IMR-90 (cell line): ENCODE measurements around the gene PRKN. TPM values are rescaled to one million over a fixed set of nuclear protein-coding genes. Genes with fewer than 3 reads are reported as not detected.

Experiments used
- ATAC-seq: fragments of 200-7000 bp; cut with Tn5 transposase; 2 replicates; pipeline ENCODE4 v1.9.1; 2020; ENCODE audit warnings: low read depth, mild to moderate bottlenecking, moderate library complexity
- BruUV-seq: library from RNA; stranded (reverse); fragments of 400-500 nt; replicated peaks from 2 replicates; lab custom pipeline; 2021; lab: Mats Ljungman, UMichigan
- CTCF ChIA-PET: fragments of 300-600 bp; formaldehyde crosslinking; extraction: SDS; loops from one replicate; lab custom pipeline; 2021; ENCODE audit warnings: antibody characterized with exemption; lab: Yijun Ruan, JAX
- POLR2A ChIA-PET: fragments of 300-600 bp; sonication (Branson Sonifier 250); formaldehyde crosslinking; loops from one replicate; lab custom pipeline; 2022; ENCODE audit warnings: antibody characterized with exemption; ENCODE audit not compliant: unreplicated experiment; lab: Charles Lee
- DNase-seq: peaks from one replicate; pipeline ENCODE4 v3.0.0; 2013
- H2AFZ ChIP-seq: replicated peaks from 2 replicates; pipeline ENCODE3; 2013; ENCODE audit warnings: low read length, mild to moderate bottlenecking; ENCODE audit not compliant: poor library complexity
- H2AK5ac ChIP-seq: 2 replicates; pipeline ENCODE4 v1.6.1; 2013; ENCODE audit warnings: low read depth, low read length, inconsistent platforms
- H2AK9ac ChIP-seq: replicated peaks from 2 replicates; pipeline ENCODE3; 2013; ENCODE audit warnings: mild to moderate bottlenecking, low read depth, low read length, moderate library complexity; ENCODE audit not compliant: poor library complexity
- H2BK120ac ChIP-seq: 2 replicates; pipeline ENCODE4 v1.6.1; 2013; ENCODE audit warnings: low read depth, low read length, inconsistent platforms
- H2BK15ac ChIP-seq: 3 replicates; pipeline ENCODE4 v1.6.1; 2013; ENCODE audit warnings: low read depth, low read length, inconsistent platforms
- H2BK20ac ChIP-seq: 2 replicates; pipeline ENCODE4 v1.6.1; 2013; ENCODE audit warnings: low read depth, mild to moderate bottlenecking, inconsistent platforms, low read length, moderate library complexity
- H2BK5ac ChIP-seq: 2 replicates; pipeline ENCODE4 v1.6.1; 2013; ENCODE audit warnings: mild to moderate bottlenecking, low read depth, low read length, inconsistent platforms; ENCODE audit not compliant: poor library complexity, severe bottlenecking
- H3K14ac ChIP-seq: replicated peaks from 2 replicates; pipeline ENCODE4 v1.6.1; 2013; ENCODE audit warnings: low read depth, low read length, inconsistent platforms
- H3K18ac ChIP-seq: 2 replicates; pipeline ENCODE4 v1.6.1; 2013; ENCODE audit warnings: low read depth, low read length, control low read depth
- H3K23ac ChIP-seq: 2 replicates; pipeline ENCODE4 v1.6.1; 2013; ENCODE audit warnings: low read depth, low read length, inconsistent platforms
- H3K27ac ChIP-seq: 2 replicates; pipeline ENCODE4 v1.5.1; 2013; ENCODE audit warnings: mild to moderate bottlenecking, control low read depth, low read length; ENCODE audit not compliant: insufficient read depth
- H3K27me3 ChIP-seq: 2 replicates; pipeline ENCODE4 v1.6.1; 2013; ENCODE audit warnings: low read length; ENCODE audit not compliant: control insufficient read depth, insufficient read depth
- H3K36me3 ChIP-seq: 2 replicates; pipeline ENCODE4 v1.6.1; 2013; ENCODE audit warnings: low read length, mixed read lengths; ENCODE audit not compliant: control insufficient read depth, insufficient read depth
- H3K4ac ChIP-seq: 2 replicates; pipeline ENCODE4 v1.6.1; 2013; ENCODE audit warnings: low read depth, low read length, inconsistent platforms
- H3K4me1 ChIP-seq: 2 replicates; pipeline ENCODE4 v1.6.1; 2013; ENCODE audit warnings: low read length, mixed read lengths; ENCODE audit not compliant: control insufficient read depth, insufficient read depth
- H3K4me2 ChIP-seq: 2 replicates; pipeline ENCODE4 v1.6.1; 2013; ENCODE audit warnings: low read depth, mild to moderate bottlenecking, control low read depth, low read length, moderate library complexity
- H3K4me3 ChIP-seq: 2 replicates; pipeline ENCODE4 v1.5.1; 2013; ENCODE audit warnings: low read depth, mild to moderate bottlenecking, control low read depth, low read length, moderate library complexity; ENCODE audit not compliant: insufficient read depth
- H3K56ac ChIP-seq: 2 replicates; pipeline ENCODE4 v1.6.1; 2013; ENCODE audit warnings: low read length, inconsistent platforms; ENCODE audit not compliant: insufficient read depth; ENCODE audit errors: extremely low read depth
- H3K79me1 ChIP-seq, 2 experiments: 2 replicates each; pipeline ENCODE4 v1.6.1; 2013; ENCODE audit warnings: low read length in 2 of 2, inconsistent platforms in 1 of 2, low read depth in 1 of 2
- H3K9ac ChIP-seq: 2 replicates; pipeline ENCODE4 v1.6.1; 2013; ENCODE audit warnings: low read depth, low read length, control low read depth
- H3K9me1 ChIP-seq: 2 replicates; pipeline ENCODE4 v1.6.1; 2013; ENCODE audit warnings: low read length, inconsistent platforms; ENCODE audit not compliant: insufficient read depth
- H3K9me3 ChIP-seq: 2 replicates; pipeline ENCODE4 v1.6.1; 2013; ENCODE audit warnings: low read length; ENCODE audit not compliant: control insufficient read depth, insufficient read depth
- H4K20me1 ChIP-seq: 2 replicates; pipeline ENCODE4 v1.6.1; 2013; ENCODE audit warnings: low read length, inconsistent platforms; ENCODE audit not compliant: insufficient read depth
- H4K5ac ChIP-seq: 2 replicates; pipeline ENCODE4 v1.6.1; 2013; ENCODE audit warnings: mild to moderate bottlenecking, low read depth, low read length, control low read depth
- H4K8ac ChIP-seq, 2 experiments: 2 replicates each; pipeline ENCODE4 v1.6.1; 2013; ENCODE audit warnings: low read depth in 2 of 2, low read length in 2 of 2, control low read depth in 1 of 2, inconsistent platforms in 1 of 2
- H4K91ac ChIP-seq: 2 replicates; pipeline ENCODE4 v1.6.1; 2013; ENCODE audit warnings: low read depth, low read length, inconsistent platforms; ENCODE audit not compliant: insufficient read depth
- BHLHE40 ChIP-seq: fragments of 150-350 bp; IDR thresholded peaks from 2 replicates; pipeline ENCODE4 v1.6.1; 2016; ENCODE audit warnings: mild to moderate bottlenecking, low read depth, low read length
- CEBPB ChIP-seq: IDR thresholded peaks from 2 replicates; pipeline ENCODE4 v1.6.1; 2012; ENCODE audit warnings: low read depth, low read length, improper control_type of control experiment
- CHD1 ChIP-seq: IDR thresholded peaks from 2 replicates; pipeline ENCODE4 v1.6.1; 2012; ENCODE audit warnings: low read depth, low read length, improper control_type of control experiment
- CTCF ChIP-seq: conservative IDR thresholded peaks from 2 replicates; pipeline ENCODE4 v1.5.1; 2012; ENCODE audit warnings: mild to moderate bottlenecking, low read depth, low read length, improper control_type of control experiment
- ELK1 ChIP-seq: fragments of 150-350 bp; IDR thresholded peaks from 2 replicates; pipeline ENCODE4 v1.6.1; 2016; ENCODE audit warnings: low read depth, mild to moderate bottlenecking, low read length, moderate library complexity, borderline replicate concordance
- FOS ChIP-seq: fragments of 150-350 bp; IDR thresholded peaks from 2 replicates; pipeline ENCODE4 v1.6.1; 2016; ENCODE audit warnings: low read depth, low read length
- MAFK ChIP-seq: IDR thresholded peaks from 2 replicates; pipeline ENCODE4 v1.6.1; 2012; ENCODE audit warnings: low read depth, low read length, improper control_type of control experiment
- MAZ ChIP-seq: IDR thresholded peaks from 2 replicates; pipeline ENCODE4 v1.6.1; 2012; ENCODE audit warnings: low read depth, mild to moderate bottlenecking, low read length, improper control_type of control experiment, moderate library complexity, borderline replicate concordance
- MXI1 ChIP-seq: IDR thresholded peaks from 2 replicates; pipeline ENCODE4 v1.6.1; 2012; ENCODE audit warnings: low read depth, mild to moderate bottlenecking, low read length, moderate library complexity, borderline replicate concordance
- NFE2L2 ChIP-seq: fragments of 150-350 bp; IDR thresholded peaks from 2 replicates; pipeline ENCODE4 v1.6.1; 2016; ENCODE audit warnings: low read depth, mild to moderate bottlenecking, low read length
- POLR2A ChIP-seq: IDR thresholded peaks from 2 replicates; pipeline ENCODE4 v1.6.1; 2012; ENCODE audit warnings: mild to moderate bottlenecking, low read depth, low read length
- RAD21 ChIP-seq: IDR thresholded peaks from 2 replicates; pipeline ENCODE4 v1.6.1; 2012; ENCODE audit warnings: low read length, improper control_type of control experiment
- RCOR1 ChIP-seq: IDR thresholded peaks from 2 replicates; pipeline ENCODE4 v1.6.1; 2012; ENCODE audit warnings: mild to moderate bottlenecking, low read length, improper control_type of control experiment; ENCODE audit not compliant: insufficient replicate concordance
- RFX5 ChIP-seq: IDR thresholded peaks from 2 replicates; pipeline ENCODE4 v1.8.0; 2012; ENCODE audit warnings: low read depth, mild to moderate bottlenecking, low read length, moderate library complexity
- SMC3 ChIP-seq: fragments of 150-350 bp; IDR thresholded peaks from 2 replicates; pipeline ENCODE4 v1.6.1; 2016; ENCODE audit warnings: low read depth, mild to moderate bottlenecking, antibody characterized with exemption, low read length, moderate library complexity
- USF2 ChIP-seq: fragments of 150-350 bp; IDR thresholded peaks from 2 replicates; pipeline ENCODE4 v1.6.1; 2017; ENCODE audit warnings: mild to moderate bottlenecking, antibody characterized with exemption, low read length, low read depth
- WGBS, 2 experiments: methylation state at CpG; one replicate each; pipeline versions ENCODE4 v1.1.5 to v1.1.7; 2013; ENCODE audit warnings: missing lambda C conversion rate in 2 of 2; ENCODE audit not compliant: insufficient read length in 1 of 2; ENCODE audit errors: extremely low coverage in 2 of 2; 5-methylcytosine and 5-hydroxymethylcytosine counted together
- dilution Hi-C: fragments of 300-500 bp; cut with HindIII; formaldehyde crosslinking; loops from one replicate; pipeline ENCODE4 v1.14.3; 2018; ENCODE audit warnings: low sequenced_read_pairs; ENCODE audit not compliant: unreplicated experiment
- in situ Hi-C: fragments of 300-500 bp; cut with MboI; formaldehyde crosslinking; loops from 3 replicates; pipeline ENCODE4 v1.14.3; 2019; ENCODE audit warnings: low sequenced_read_pairs, inconsistent platforms, mixed read lengths
- intact Hi-C: fragments of 100-400 bp; cut with micrococcal nuclease; formaldehyde crosslinking; loops from 2 replicates; pipeline ENCODE4 v1.10.0; 2022
- polyA plus RNA-seq, 3 experiments: library from polyadenylated mRNA; depleted of rRNA; stranded (reverse); fragments of >200 nt; gene quantifications; 2 replicates each; pipeline ENCODE4 v1.2.3, GENCODE V29; 2012; ENCODE audit warnings: low replicate concordance in 1 of 3
- total RNA-seq: library from RNA; depleted of rRNA; stranded (reverse); fragments of >200 nt; gene quantifications from 2 replicates; pipeline ENCODE4 v1.2.3, GENCODE V29; 2012

The PRKN gene
- total and polyA plus RNA-seq, 2 of the 4 experiments (the other 2 are of a cell fraction), result 0.15 to 0.18 TPM

DNA sequence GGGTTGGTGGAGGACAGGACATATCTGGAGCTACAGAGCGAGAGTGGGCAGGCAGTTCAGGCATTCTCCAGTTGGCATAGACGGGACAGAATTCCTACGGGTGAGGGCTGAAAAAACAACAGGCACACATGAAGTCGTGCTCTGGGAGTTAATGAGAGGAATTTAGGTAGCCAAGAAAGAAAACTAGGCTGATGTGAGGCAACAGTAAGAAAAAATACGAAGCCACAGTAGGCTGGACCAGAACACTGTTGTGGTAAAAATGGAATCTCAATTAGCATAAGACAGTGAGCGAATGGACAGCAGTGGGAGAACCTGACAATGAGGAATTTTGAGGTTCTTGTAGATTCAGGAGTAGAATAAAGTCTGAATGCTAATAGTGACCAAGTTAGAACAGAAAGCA is 965.6 kb downstream of the PRKN start:
- Histone ChIP-seq H4K91ac (no peak overlapping the region), H4K5ac (no peak overlapping the region), H3K4ac (no peak overlapping the region), H3K9me3 (peaks cover 15% of the 10 kb centered on the region), H3K4me1 (no peaks in the 10 kb centered on the region), H3K56ac (no peak overlapping the region), H3K27ac (no peak overlapping the region), H3K14ac (no peak overlapping the region), H2BK5ac (no peak overlapping the region), H3K4me2 (no peak overlapping the region), H3K9ac (no peak overlapping the region), H2BK120ac (no peak overlapping the region), H3K9me1 (no peaks in the 10 kb centered on the region), H4K20me1 (no peaks in the 10 kb centered on the region), H4K8ac (no peak overlapping the region), H2AK9ac (no peak overlapping the region), H3K23ac (no peak overlapping the region), H2AK5ac (no peak overlapping the region), H3K18ac (no peak overlapping the region), H3K79me1 (no peaks in the 10 kb centered on the region), H3K27me3 (no peaks in the 10 kb centered on the region), H2BK15ac (no peak overlapping the region), H3K36me3 (no peaks in the 10 kb centered on the region), H2AFZ (no peak overlapping the region), H2BK20ac (no peak overlapping the region), H3K4me3 (no peak overlapping the region)
- TF ChIP-seq FOS (no peak), BHLHE40 (no peak), NFE2L2 (no peak), CHD1 (no peak), RCOR1 (no peak), CEBPB (no peak), POLR2A (no peak), RFX5 (no peak), SMC3 (no peak), ELK1 (no peak), MAZ (no peak), CTCF (no peak), RAD21 (no peak), MXI1 (no peak), MAFK (no peak), USF2 (no peak)
- WGBS, 2 experiments, result 62% methylated on average over 6 of the region's 6 CpGs; no CpG with 5 or more reads in 1 of the 2 experiments
- dilution Hi-C loops, result no loop called here
- ChIA-PET CTCF (interaction anchor here (0.6 kb wide), 1 partner anchor 33 kb away, joined by 6 read pairs; no protein-coding TSS in a partner anchor), POLR2A (no interaction called here)
- ATAC-seq (no peak), DNase-seq (no peak)
- intact Hi-C loops, result no loop called here
- no TSS peak for BruUV-seq
- in situ Hi-C loops, result no loop called here
